Astrocyte (in vitro differentiated cells and primary cell): ENCODE results near the gene ANXA2.

ENCODE experiments used
- EZH2 ChIP-seq: IDR thresholded peaks from 2 replicates; pipeline ENCODE4 v1.6.1; 2012; ENCODE audit warnings: mild to moderate bottlenecking, low read length, inconsistent platforms; ENCODE audit not compliant: insufficient read depth
- TF ChIP-seq, protein P1 (sequence below): IDR thresholded peaks from 2 replicates; pipeline ENCODE4 v1.5.1; 2011; ENCODE audit warnings: low read depth, mild to moderate bottlenecking, inconsistent platforms, low read length, moderate library complexity; ENCODE audit not compliant: insufficient read depth

DNA sequence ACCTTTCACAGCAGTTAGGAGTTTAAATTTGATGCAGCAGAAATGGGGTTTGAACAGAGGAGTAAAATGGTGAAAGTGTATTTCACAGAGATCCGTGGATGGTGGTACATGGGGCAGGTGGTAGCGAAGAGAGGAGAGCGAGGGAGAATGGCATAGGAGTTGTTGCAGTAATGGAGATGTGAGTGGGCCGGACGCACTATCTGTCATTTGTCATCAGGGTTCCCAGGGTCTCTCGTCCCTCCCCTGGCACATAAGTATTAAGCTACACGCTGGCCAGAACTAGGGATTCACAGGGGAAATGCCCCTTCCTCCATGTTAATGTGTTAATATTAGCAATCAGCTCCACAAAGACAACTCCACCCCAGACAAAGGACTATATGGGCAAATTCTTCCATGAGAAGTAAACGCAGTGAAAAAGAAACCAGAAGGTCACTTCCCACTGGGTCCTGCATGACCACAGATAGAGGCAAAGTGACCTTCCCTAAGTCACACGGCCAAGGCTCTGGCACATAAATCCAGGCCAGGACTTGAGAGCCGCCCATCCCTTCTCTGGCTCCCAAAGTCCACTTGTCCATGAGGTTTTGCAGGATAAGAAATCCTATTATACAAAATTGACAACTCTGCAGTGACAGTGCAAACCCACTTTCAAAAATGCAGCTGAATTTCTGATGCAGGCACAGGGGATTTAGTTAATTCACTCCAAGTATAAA, 42.5 kb downstream of the ANXA2 start:
- TF ChIP-seq, protein P1, sequence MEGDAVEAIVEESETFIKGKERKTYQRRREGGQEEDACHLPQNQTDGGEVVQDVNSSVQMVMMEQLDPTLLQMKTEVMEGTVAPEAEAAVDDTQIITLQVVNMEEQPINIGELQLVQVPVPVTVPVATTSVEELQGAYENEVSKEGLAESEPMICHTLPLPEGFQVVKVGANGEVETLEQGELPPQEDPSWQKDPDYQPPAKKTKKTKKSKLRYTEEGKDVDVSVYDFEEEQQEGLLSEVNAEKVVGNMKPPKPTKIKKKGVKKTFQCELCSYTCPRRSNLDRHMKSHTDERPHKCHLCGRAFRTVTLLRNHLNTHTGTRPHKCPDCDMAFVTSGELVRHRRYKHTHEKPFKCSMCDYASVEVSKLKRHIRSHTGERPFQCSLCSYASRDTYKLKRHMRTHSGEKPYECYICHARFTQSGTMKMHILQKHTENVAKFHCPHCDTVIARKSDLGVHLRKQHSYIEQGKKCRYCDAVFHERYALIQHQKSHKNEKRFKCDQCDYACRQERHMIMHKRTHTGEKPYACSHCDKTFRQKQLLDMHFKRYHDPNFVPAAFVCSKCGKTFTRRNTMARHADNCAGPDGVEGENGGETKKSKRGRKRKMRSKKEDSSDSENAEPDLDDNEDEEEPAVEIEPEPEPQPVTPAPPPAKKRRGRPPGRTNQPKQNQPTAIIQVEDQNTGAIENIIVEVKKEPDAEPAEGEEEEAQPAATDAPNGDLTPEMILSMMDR = no peak
- no peak for TF ChIP-seq EZH2
